Placental pericyte (primary cell): ENCODE results near the gene POLR3H. TPM values are rescaled to one million over a fixed set of nuclear protein-coding genes. Genes with fewer than 3 reads are reported as not detected.

Experiments used
- total RNA-seq: library from RNA; depleted of rRNA; stranded (reverse); fragments of >200 nt; gene quantifications from 2 replicates; pipeline ENCODE4 v1.2.3, GENCODE V29; 2012

The POLR3H gene
- 35.4 and 37.0 TPM in 2 replicates for total RNA-seq

GRCh38 chr22:41543854-41544670 lies at the start of gene POLR3H:
Gene POLR3H, minus strand, starts transcription at chr22:41544470. Its CDS starts 369 bp downstream, at chr22:41544101.

GRCh38 chr22:41589391-41590241 lies 45.3 kb upstream of the POLR3H start, which contains the start of gene PMM1:
Gene PMM1, minus strand, starts transcription at chr22:41589840. Its CDS starts 35 bp downstream, at chr22:41589805.

Other genes with a start within 250 kb of the POLR3H start
- 49.2 and 77.2 TPM in 2 replicates for gene ZC3H7B, start 242.9 kb downstream of the POLR3H start, total RNA-seq
- 7.9 and 9.0 TPM in 2 replicates for gene TEF, start 162.5 kb downstream of the POLR3H start, total RNA-seq
- 36.5 and 39.2 TPM in 2 replicates for gene TOB2, start 97.7 kb downstream of the POLR3H start, total RNA-seq
- 39.2 and 72.3 TPM in 2 replicates for gene PHF5A, start 75.8 kb downstream of the POLR3H start, total RNA-seq
- gene ACO2, start 75.4 kb downstream of the POLR3H start, total RNA-seq, result 82.0 and 95.2 TPM in 2 replicates
- gene CSDC2, start 16.5 kb upstream of the POLR3H start, total RNA-seq, result 0.43 and 1.8 TPM in 2 replicates
- gene PMM1, start 45.4 kb upstream of the POLR3H start, total RNA-seq, result 25.8 and 35.2 TPM in 2 replicates
- 16.0 and 31.6 TPM in 2 replicates for gene DESI1, start 76.6 kb upstream of the POLR3H start, total RNA-seq
- gene XRCC6, start 76.8 kb upstream of the POLR3H start, total RNA-seq, result 221 and 330 TPM in 2 replicates
- gene SNU13, start 144.4 kb upstream of the POLR3H start, total RNA-seq, result 79.5 and 98.7 TPM in 2 replicates
- gene MEI1, start 155.0 kb upstream of the POLR3H start, total RNA-seq, result 6.7 and 11.6 TPM in 2 replicates